GM12878 (cell line): ENCODE measurements around the gene CDH1. TPM values are rescaled to one million over a fixed set of nuclear protein-coding genes. Genes with fewer than 3 reads are reported as not detected.

ENCODE experiments used
- EZH2 ChIP-seq: IDR thresholded peaks from 2 replicates; pipeline ENCODE4 v1.6.1; 2012; ENCODE audit warnings: low read depth, mild to moderate bottlenecking, control low read depth, inconsistent platforms, low read length, borderline replicate concordance; ENCODE audit not compliant: control insufficient read depth
- IKZF1 ChIP-seq: fragments of 450-650 bp; conservative IDR thresholded peaks from 2 replicates; pipeline ENCODE4 v1.6.1; 2017; ENCODE audit warnings: antibody characterized with exemption, mild to moderate bottlenecking
- JUND ChIP-seq: IDR thresholded peaks from 2 replicates; pipeline ENCODE4 v1.6.1; 2012; ENCODE audit warnings: low read depth, mild to moderate bottlenecking, low read length, improper control_type of control experiment, moderate library complexity
- LARP7 ChIP-seq: fragments of 450-650 bp; IDR thresholded peaks from 2 replicates; pipeline ENCODE4 v1.6.1; 2017; ENCODE audit warnings: mild to moderate bottlenecking
- PML ChIP-seq: IDR thresholded peaks from 2 replicates; pipeline ENCODE4 v1.6.1; 2012; ENCODE audit warnings: low read length, inconsistent platforms
- RCOR1 ChIP-seq: conservative IDR thresholded peaks from 2 replicates; pipeline ENCODE4 v1.6.1; 2012; ENCODE audit warnings: low read depth, low read length, improper control_type of control experiment
- SP1 ChIP-seq: IDR thresholded peaks from one replicate; pipeline ENCODE4 v1.6.1; 2011; ENCODE audit warnings: low read depth, low read length
- SPI1 ChIP-seq: IDR thresholded peaks from 2 replicates; pipeline ENCODE4 v1.6.1; 2011; ENCODE audit warnings: low read depth, mild to moderate bottlenecking, low read length, moderate library complexity, borderline replicate concordance; ENCODE audit not compliant: insufficient read depth
- SREBF1 ChIP-seq: IDR thresholded peaks from 2 replicates; pipeline ENCODE4 v1.6.1; 2012; ENCODE audit warnings: mild to moderate bottlenecking, low read length
- polyA plus RNA-seq, 11 experiments: library from polyadenylated mRNA; depleted of rRNA in 4 of 11; unstranded in 6 of 11; stranded (reverse) in 5 of 11; fragments of >200 nt; fragmentation: Nextera tagmentation in 4 of 11; fragmentation: Illumina TruSeq in 1 of 11; extraction: Ambion mirVana in 4 of 11; extraction: Trizol in 1 of 11; gene quantifications; 1 replicate in 1 of 11; 2 replicates in 10 of 11; pipeline versions ENCODE4 v1.2.1 to v1.2.3, GENCODE V29; 2011 to 2016; ENCODE audit warnings: inconsistent platforms in 2 of 11, missing spikeins in 2 of 11, low read depth in 1 of 11
- total RNA-seq, 4 experiments: library from RNA; depleted of rRNA in 3 of 4; stranded (reverse); fragments of >200 nt in 3 of 4; fragmentation: Illumina TruSeq in 1 of 4; extraction: Trizol in 1 of 4; gene quantifications; 2 replicates each; pipeline versions ENCODE4 v1.2.1 to v1.2.3, GENCODE V29; 2013 to 2021
- TF ChIP-seq, protein P1 (sequence below): fragments of 150-350 bp; IDR thresholded peaks from 2 replicates; pipeline ENCODE4 v1.6.1; 2016; ENCODE audit warnings: low read depth, low read length
- TF ChIP-seq, protein P2 (sequence below): fragments of 450-650 bp; IDR thresholded peaks from 2 replicates; pipeline ENCODE4 v1.6.1; 2017; ENCODE audit warnings: mild to moderate bottlenecking
- TF ChIP-seq, protein P3 (sequence below): fragments of 450-650 bp; conservative IDR thresholded peaks from 2 replicates; pipeline ENCODE4 v1.6.1; 2017; ENCODE audit warnings: mild to moderate bottlenecking, moderate library complexity
- TF ChIP-seq, protein P4 (sequence below): fragments of 450-650 bp; IDR thresholded peaks from 2 replicates; pipeline ENCODE4 v1.6.1; 2018; ENCODE audit warnings: borderline replicate concordance, mild to moderate bottlenecking; ENCODE audit not compliant: partially characterized antibody
- TF ChIP-seq, protein P5 (sequence below): IDR thresholded peaks from 2 replicates; pipeline ENCODE4 v1.6.1; 2012; ENCODE audit warnings: low read depth, low read length, improper control_type of control experiment

Gene CDH1
- total and polyA plus RNA-seq, 10 of the 15 experiments (the other 5 are each of a cell fraction or from before 2014, with no cell fraction given), result 2.2 to 30.6 (median 17.7) TPM

DNA sequence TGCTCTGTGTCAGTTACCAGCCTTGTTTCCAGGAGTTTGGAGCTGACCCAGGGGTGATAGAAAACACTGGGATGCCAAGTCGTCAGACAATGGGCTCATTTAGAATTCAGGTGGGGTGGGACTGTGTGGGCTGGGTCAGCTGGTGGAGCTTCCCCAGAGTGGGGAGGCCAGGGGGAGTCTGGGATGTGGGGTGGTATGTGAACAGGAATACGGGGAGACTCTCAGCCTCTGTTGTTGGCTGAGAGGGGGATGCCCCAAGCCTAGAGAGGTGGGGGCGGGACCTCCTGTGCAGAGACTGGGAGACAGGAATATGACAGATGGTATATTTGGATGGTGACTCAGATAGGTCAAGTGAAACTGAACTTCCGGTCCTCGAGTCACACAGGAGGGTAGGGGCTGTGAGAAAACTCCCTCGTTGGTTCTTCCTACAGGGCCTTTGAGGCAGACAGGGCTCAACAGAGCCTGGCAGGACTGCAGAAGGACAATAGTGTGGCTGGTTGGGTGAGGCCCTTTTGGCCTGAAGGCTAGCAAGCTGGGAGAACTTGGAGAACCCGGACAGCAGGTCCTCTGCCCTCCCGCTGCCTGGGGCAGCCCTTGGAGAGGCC is 23.7 kb downstream of the CDH1 start (continued):
- TF ChIP-seq, protein P1, sequence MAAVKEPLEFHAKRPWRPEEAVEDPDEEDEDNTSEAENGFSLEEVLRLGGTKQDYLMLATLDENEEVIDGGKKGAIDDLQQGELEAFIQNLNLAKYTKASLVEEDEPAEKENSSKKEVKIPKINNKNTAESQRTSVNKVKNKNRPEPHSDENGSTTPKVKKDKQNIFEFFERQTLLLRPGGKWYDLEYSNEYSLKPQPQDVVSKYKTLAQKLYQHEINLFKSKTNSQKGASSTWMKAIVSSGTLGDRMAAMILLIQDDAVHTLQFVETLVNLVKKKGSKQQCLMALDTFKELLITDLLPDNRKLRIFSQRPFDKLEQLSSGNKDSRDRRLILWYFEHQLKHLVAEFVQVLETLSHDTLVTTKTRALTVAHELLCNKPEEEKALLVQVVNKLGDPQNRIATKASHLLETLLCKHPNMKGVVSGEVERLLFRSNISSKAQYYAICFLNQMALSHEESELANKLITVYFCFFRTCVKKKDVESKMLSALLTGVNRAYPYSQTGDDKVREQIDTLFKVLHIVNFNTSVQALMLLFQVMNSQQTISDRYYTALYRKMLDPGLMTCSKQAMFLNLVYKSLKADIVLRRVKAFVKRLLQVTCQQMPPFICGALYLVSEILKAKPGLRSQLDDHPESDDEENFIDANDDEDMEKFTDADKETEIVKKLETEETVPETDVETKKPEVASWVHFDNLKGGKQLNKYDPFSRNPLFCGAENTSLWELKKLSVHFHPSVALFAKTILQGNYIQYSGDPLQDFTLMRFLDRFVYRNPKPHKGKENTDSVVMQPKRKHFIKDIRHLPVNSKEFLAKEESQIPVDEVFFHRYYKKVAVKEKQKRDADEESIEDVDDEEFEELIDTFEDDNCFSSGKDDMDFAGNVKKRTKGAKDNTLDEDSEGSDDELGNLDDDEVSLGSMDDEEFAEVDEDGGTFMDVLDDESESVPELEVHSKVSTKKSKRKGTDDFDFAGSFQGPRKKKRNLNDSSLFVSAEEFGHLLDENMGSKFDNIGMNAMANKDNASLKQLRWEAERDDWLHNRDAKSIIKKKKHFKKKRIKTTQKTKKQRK, result no peak
- TF ChIP-seq, protein P2, sequence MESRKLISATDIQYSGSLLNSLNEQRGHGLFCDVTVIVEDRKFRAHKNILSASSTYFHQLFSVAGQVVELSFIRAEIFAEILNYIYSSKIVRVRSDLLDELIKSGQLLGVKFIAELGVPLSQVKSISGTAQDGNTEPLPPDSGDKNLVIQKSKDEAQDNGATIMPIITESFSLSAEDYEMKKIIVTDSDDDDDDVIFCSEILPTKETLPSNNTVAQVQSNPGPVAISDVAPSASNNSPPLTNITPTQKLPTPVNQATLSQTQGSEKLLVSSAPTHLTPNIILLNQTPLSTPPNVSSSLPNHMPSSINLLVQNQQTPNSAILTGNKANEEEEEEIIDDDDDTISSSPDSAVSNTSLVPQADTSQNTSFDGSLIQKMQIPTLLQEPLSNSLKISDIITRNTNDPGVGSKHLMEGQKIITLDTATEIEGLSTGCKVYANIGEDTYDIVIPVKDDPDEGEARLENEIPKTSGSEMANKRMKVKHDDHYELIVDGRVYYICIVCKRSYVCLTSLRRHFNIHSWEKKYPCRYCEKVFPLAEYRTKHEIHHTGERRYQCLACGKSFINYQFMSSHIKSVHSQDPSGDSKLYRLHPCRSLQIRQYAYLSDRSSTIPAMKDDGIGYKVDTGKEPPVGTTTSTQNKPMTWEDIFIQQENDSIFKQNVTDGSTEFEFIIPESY, result no peak
- no peak for TF ChIP-seq RCOR1
- TF ChIP-seq PML, result peak; percentile 81; the same call in 1 of the 2 replicates
- no peak for TF ChIP-seq SPI1
- TF ChIP-seq SP1, result peak; percentile 72
- TF ChIP-seq, protein P3, sequence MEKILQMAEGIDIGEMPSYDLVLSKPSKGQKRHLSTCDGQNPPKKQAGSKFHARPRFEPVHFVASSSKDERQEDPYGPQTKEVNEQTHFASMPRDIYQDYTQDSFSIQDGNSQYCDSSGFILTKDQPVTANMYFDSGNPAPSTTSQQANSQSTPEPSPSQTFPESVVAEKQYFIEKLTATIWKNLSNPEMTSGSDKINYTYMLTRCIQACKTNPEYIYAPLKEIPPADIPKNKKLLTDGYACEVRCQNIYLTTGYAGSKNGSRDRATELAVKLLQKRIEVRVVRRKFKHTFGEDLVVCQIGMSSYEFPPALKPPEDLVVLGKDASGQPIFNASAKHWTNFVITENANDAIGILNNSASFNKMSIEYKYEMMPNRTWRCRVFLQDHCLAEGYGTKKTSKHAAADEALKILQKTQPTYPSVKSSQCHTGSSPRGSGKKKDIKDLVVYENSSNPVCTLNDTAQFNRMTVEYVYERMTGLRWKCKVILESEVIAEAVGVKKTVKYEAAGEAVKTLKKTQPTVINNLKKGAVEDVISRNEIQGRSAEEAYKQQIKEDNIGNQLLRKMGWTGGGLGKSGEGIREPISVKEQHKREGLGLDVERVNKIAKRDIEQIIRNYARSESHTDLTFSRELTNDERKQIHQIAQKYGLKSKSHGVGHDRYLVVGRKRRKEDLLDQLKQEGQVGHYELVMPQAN, result no peak
- peak; percentile 90 for TF ChIP-seq IKZF1
- no peak for TF ChIP-seq EZH2
- TF ChIP-seq, protein P4, sequence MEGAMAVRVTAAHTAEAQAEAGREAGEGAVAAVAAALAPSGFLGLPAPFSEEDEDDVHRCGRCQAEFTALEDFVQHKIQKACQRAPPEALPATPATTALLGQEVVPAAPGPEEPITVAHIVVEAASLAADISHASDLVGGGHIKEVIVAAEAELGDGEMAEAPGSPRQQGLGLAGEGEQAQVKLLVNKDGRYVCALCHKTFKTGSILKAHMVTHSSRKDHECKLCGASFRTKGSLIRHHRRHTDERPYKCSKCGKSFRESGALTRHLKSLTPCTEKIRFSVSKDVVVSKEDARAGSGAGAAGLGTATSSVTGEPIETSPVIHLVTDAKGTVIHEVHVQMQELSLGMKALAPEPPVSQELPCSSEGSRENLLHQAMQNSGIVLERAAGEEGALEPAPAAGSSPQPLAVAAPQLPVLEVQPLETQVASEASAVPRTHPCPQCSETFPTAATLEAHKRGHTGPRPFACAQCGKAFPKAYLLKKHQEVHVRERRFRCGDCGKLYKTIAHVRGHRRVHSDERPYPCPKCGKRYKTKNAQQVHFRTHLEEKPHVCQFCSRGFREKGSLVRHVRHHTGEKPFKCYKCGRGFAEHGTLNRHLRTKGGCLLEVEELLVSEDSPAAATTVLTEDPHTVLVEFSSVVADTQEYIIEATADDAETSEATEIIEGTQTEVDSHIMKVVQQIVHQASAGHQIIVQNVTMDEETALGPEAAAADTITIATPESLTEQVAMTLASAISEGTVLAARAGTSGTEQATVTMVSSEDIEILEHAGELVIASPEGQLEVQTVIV, result no peak
- no peak for TF ChIP-seq LARP7
- TF ChIP-seq JUND, result 0 out of 2 replicates have a peak, but pooled peaks have one; percentile 58
- TF ChIP-seq, protein P5, sequence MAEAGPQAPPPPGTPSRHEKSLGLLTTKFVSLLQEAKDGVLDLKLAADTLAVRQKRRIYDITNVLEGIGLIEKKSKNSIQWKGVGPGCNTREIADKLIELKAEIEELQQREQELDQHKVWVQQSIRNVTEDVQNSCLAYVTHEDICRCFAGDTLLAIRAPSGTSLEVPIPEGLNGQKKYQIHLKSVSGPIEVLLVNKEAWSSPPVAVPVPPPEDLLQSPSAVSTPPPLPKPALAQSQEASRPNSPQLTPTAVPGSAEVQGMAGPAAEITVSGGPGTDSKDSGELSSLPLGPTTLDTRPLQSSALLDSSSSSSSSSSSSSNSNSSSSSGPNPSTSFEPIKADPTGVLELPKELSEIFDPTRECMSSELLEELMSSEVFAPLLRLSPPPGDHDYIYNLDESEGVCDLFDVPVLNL, result no peak
- TF ChIP-seq SREBF1, result no peak
